ENCODE data around the gene GPR62.

GRCh38 chr3:51941463-51941797 lies 13.8 kb upstream of the GPR62 start:
- TF ChIP-seq CTCF (conservative IDR thresholded peaks at IDR 0.05; ENCODE audit: low read length) (no peak), EZH2phosphoT487 (IDR thresholded peaks at IDR 0.05; ENCODE audit: borderline replicate concordance, low read depth, low read length) (no peak)

Measured in OCI-LY7 (cell line).